C4-2B (cell line): ENCODE results near the gene DLG1.

Experiments
- CTCF ChIP-seq: fragments of 450-650 bp; conservative IDR thresholded peaks from 2 replicates; pipeline ENCODE4 v1.5.1; 2017; ENCODE audit warnings: mild to moderate bottlenecking
- ZFX ChIP-seq: fragments of 450-650 bp; IDR thresholded peaks from 2 replicates; pipeline ENCODE4 v1.6.1; 2017

GRCh38 chr3:197227780-197228574 lies 70.4 kb downstream of the DLG1 start:
- TF ChIP-seq CTCF (no peak), ZFX (no peak)
